Esophagus squamous epithelium (tissue), 5 donors: ENCODE measurements around the gene HRCT1. TPM values are rescaled to one million over a fixed set of nuclear protein-coding genes. Genes with fewer than 3 reads are reported as not detected.

Experiments
- DNase-seq: peaks from one replicate; lab custom pipeline; 2025; lab: John Stamatoyannopoulos, UW
- H3K27ac ChIP-seq, 4 donors: fragments of 200-600 bp; sonication (generic); one replicate each; pipeline ENCODE4 v1.5.1; 2016 to 2019; ENCODE audit warnings: mild to moderate bottlenecking in 1 of 4
- H3K27me3 ChIP-seq, 4 donors: fragments of 200-600 bp; sonication (generic); 1 replicate in 3 of 4; 2 replicates in 1 of 4; pipeline versions ENCODE4 v1.5.1 to v1.6.0; 2017 to 2021; ENCODE audit warnings: antibody characterized with exemption in 1 of 4
- H3K36me3 ChIP-seq, 3 donors: fragments of 200-600 bp; sonication (generic); one replicate each; pipeline ENCODE4 v1.5.1; 2016 to 2019
- H3K4me1 ChIP-seq, 3 donors: fragments of 200-600 bp; sonication (generic); one replicate each; pipeline ENCODE4 v1.5.1; 2017 to 2019
- H3K4me3 ChIP-seq, 4 donors: fragments of 200-600 bp; sonication (generic); 1 replicate in 3 of 4; 2 replicates in 1 of 4; pipeline ENCODE4 v1.5.1; 2016 to 2019; ENCODE audit warnings: mild to moderate bottlenecking in 2 of 4, moderate library complexity in 1 of 4
- H3K9me3 ChIP-seq, 3 donors: fragments of 200-600 bp; sonication (generic); one replicate each; pipeline ENCODE4 v1.5.1; 2016 to 2019
- POLR2A ChIP-seq, 4 donors: fragments of 450-650 bp; IDR thresholded peaks; one replicate each; pipeline ENCODE4 v1.6.1; 2017; ENCODE audit warnings: antibody characterized with exemption in 4 of 4, mild to moderate bottlenecking in 4 of 4, moderate library complexity in 3 of 4
- WGBS, 2 donors: methylation state at CpG; one replicate each; pipeline ENCODE4 v1.1.5; 2018; 5-methylcytosine and 5-hydroxymethylcytosine counted together
- intact Hi-C: fragments of 100-400 bp; cut with DNase I; formaldehyde crosslinking; loops from one replicate; pipeline ENCODE4 v1.15.0; 2022
- total RNA-seq, 4 donors: library from RNA; depleted of rRNA; stranded (reverse); fragments of >200 nt; gene quantifications; one replicate each; pipeline ENCODE4 v1.1.0, GENCODE V29; 2016
- TF ChIP-seq, protein P1 (sequence below), 6 experiments: fragments of 450-650 bp in 4 of 6; fragments of 200-600 bp in 2 of 6; sonication (generic) in 2 of 6; IDR thresholded peaks; one replicate each; pipeline ENCODE4 v1.5.1; 2016 to 2019; ENCODE audit warnings: antibody characterized with exemption in 6 of 6, mild to moderate bottlenecking in 4 of 6, moderate library complexity in 4 of 6
- donor health status: DM: yes; HTN: yes; CAD: no.

Gene HRCT1
- total RNA-seq: 1 to 10 TPM in 1 of 4 donors, under 1 TPM in 1, not detected in 2; 0.70 to 4.6 TPM

- Histone ChIP-seq H3K36me3 (no peaks in the 10 kb centered on the region), H3K4me1 (peaks cover 45 to 82% (median 58%) of the 10 kb centered on the region in 3 donors), H3K27me3 (peaks cover 0 to 12% (median 0%) of the 10 kb centered on the region in 4 donors), H3K9me3 (no peaks in the 10 kb centered on the region), H3K27ac (peak within 1 kb of the TSS; percentile 69 to 95 (median 90)), H3K4me3 (peak within 1 kb of the TSS in 3 of 4 donors; percentile 22 to 56 (median 25))
- DNase-seq: no peak
- intact Hi-C loops: no loop called here
- TF ChIP-seq, protein P1, sequence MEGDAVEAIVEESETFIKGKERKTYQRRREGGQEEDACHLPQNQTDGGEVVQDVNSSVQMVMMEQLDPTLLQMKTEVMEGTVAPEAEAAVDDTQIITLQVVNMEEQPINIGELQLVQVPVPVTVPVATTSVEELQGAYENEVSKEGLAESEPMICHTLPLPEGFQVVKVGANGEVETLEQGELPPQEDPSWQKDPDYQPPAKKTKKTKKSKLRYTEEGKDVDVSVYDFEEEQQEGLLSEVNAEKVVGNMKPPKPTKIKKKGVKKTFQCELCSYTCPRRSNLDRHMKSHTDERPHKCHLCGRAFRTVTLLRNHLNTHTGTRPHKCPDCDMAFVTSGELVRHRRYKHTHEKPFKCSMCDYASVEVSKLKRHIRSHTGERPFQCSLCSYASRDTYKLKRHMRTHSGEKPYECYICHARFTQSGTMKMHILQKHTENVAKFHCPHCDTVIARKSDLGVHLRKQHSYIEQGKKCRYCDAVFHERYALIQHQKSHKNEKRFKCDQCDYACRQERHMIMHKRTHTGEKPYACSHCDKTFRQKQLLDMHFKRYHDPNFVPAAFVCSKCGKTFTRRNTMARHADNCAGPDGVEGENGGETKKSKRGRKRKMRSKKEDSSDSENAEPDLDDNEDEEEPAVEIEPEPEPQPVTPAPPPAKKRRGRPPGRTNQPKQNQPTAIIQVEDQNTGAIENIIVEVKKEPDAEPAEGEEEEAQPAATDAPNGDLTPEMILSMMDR (IDR thresholded peaks at IDR 0.05): no peak
- peak in 1 of 4 donors; percentile 30 for TF ChIP-seq POLR2A (IDR thresholded peaks at IDR 0.05)
- WGBS, 2 donors: 28 to 37% methylated on average over 4 to 9 of the region's 30 CpGs
These were observed at the start of gene HRCT1 for GRCh38 chr9:35905912-35906679. Gene HRCT1, plus strand, starts transcription at chr9:35906202. Its CDS starts 86 bp downstream, at chr9:35906288.

GRCh38 chr9:35856206-35856605 lies 49.8 kb upstream of the HRCT1 start:
- H3K4me1 ChIP-seq: no peaks in the 10 kb centered on the region
- WGBS, 2 donors: 60 to 75% methylated on average over 3 of the region's 3 CpGs
- H3K36me3 ChIP-seq: peaks cover 0 to 11% (median 0%) of the 10 kb centered on the region in 3 donors
- H3K4me3 ChIP-seq: no peak overlapping the region
- no peak for DNase-seq
- peaks cover 0 to 81% (median 0%) of the 10 kb centered on the region in 4 donors for H3K27me3 ChIP-seq
- no peaks in the 10 kb centered on the region for H3K9me3 ChIP-seq
- no peak overlapping the region for H3K27ac ChIP-seq
- TF ChIP-seq, protein P1 (IDR thresholded peaks at IDR 0.05): no peak
- TF ChIP-seq POLR2A (IDR thresholded peaks at IDR 0.05): no peak
- intact Hi-C loops: no loop called here

DNA sequence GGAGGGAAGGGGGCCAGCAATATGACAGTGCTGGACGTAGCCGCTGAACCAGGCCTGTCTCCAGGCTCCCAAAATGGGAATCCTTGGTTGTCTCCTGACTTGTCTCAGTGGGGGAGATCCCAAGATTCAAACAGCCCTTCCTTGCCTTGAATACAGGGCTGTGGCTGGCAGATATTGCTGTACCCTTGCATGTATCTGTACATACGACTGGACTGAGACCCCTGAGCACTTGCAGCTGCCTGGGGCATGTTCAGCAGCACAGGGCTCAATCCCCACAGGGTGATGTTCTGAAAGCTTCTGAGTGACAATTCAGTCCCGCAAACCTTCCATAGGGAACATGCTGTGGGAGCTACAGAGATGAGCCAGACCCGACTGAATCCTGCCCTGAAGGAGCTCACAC lies 49.1 kb upstream of the HRCT1 start:
- H3K4me3 ChIP-seq: no peak overlapping the region
- H3K27me3 ChIP-seq: peaks cover 0 to 83% (median 0%) of the 10 kb centered on the region in 4 donors
- intact Hi-C loops: no loop called here
- no peak for DNase-seq
- no peaks in the 10 kb centered on the region for H3K9me3 ChIP-seq
- whole genome bisulfite sequencing, 2 donors: 80 to 82% methylated on average over 4 to 5 of the region's 5 CpGs
- H3K27ac ChIP-seq: no peak overlapping the region
- no peaks in the 10 kb centered on the region for H3K4me1 ChIP-seq
- TF ChIP-seq, protein P1 (IDR thresholded peaks at IDR 0.05): no peak
- TF ChIP-seq POLR2A (IDR thresholded peaks at IDR 0.05): no peak
- H3K36me3 ChIP-seq: peaks cover 0 to 11% (median 0%) of the 10 kb centered on the region in 3 donors

DNA sequence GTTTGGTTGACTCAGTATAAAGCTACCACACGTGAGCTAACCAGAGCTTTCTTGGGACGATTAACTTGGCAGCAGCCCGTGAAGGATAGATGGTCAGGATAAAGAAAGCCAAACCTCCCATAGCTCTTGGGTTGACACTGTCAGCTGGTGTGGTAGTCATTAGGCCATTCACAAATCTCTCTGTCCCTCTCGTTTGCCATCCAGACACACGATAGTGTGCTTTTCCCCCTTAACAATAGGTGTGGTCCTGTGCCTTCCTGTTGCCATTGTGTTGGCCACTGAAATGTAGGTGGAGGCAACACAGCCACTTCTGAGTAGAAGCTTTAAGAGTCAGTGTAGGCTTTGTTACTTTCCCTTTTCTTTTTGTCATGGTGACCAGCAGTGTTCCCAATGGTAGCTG lies 47.5 kb upstream of the HRCT1 start:
- TF ChIP-seq, protein P1 (IDR thresholded peaks at IDR 0.05): no peak
- no peak for TF ChIP-seq POLR2A (IDR thresholded peaks at IDR 0.05)
- DNase-seq: no peak
- H3K36me3 ChIP-seq: no peaks in the 10 kb centered on the region
- peaks cover 0 to 83% (median 0%) of the 10 kb centered on the region in 4 donors for H3K27me3 ChIP-seq
- WGBS, 2 donors: 69 to 76% methylated on average over 5 of the region's 5 CpGs
- H3K27ac ChIP-seq: no peak overlapping the region
- H3K4me3 ChIP-seq: no peak overlapping the region
- no peaks in the 10 kb centered on the region for H3K4me1 ChIP-seq
- no peaks in the 10 kb centered on the region for H3K9me3 ChIP-seq
- intact Hi-C loops: no loop called here

DNA sequence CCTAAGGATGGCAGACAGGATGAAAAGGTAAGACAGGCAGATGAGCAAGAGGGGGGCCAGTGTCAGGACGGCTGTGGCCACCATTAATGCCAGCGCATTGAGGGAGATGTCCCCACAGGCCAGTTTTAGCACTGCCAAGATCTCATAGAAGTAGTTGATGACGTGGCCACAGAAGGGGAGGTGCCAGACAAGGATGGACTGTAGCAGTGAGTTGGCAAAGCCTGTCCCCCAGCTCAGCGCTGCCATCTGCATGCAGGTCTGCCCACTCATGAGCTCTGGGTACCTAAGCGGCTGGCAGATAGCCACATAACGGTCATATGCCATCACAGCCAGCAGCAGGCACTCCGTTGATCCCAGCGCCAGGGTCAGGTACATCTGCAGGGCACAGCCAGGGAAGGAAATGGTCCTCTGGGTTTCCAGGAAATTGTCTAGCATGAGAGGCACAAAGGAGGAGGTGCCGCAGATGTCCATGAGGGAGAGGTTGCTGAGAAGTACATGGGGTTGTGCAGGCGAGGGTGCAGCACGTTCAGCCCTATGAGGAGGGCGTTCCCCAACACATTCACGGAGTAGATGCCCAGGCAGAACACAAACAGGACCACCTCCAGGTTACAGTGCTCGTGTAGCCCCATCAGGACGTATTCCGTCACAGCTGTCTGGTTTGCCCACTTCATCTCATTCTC lies 46.6 kb upstream of the HRCT1 start:
- no peak for DNase-seq
- intact Hi-C loops: no loop called here
- Histone ChIP-seq H3K27ac (no peak overlapping the region), H3K4me3 (no peak overlapping the region), H3K9me3 (no peaks in the 10 kb centered on the region), H3K36me3 (no peaks in the 10 kb centered on the region), H3K4me1 (no peaks in the 10 kb centered on the region), H3K27me3 (peaks cover 0 to 86% (median 0%) of the 10 kb centered on the region in 4 donors)
- no peak for TF ChIP-seq POLR2A (IDR thresholded peaks at IDR 0.05)
- TF ChIP-seq, protein P1 (IDR thresholded peaks at IDR 0.05): no peak
- WGBS, 2 donors: 52 to 58% methylated on average over 14 to 15 of the region's 16 CpGs
